Endothelial cell of umbilical vein (primary cell): ENCODE measurements around the gene ATP6V1B1. TPM values are rescaled to one million over a fixed set of nuclear protein-coding genes. Genes with fewer than 3 reads are reported as not detected.

ENCODE experiments used
- BruUV-seq: library from RNA; stranded (reverse); fragments of 400-500 nt; replicated peaks from 2 replicates; lab custom pipeline; 2021; lab: Mats Ljungman, UMichigan
- CTCF ChIA-PET: fragments of 300-600, 350-600 bp; sonication (Branson Sonifier 250); formaldehyde crosslinking; loops from one replicate; lab custom pipeline; 2021; ENCODE audit warnings: antibody characterized with exemption, inconsistent platforms; lab: Charles Lee
- POLR2A ChIA-PET: fragments of 300-600, 350-600 bp; sonication (Branson Sonifier 250); formaldehyde crosslinking; loops from one replicate; lab custom pipeline; 2021; ENCODE audit warnings: antibody characterized with exemption, inconsistent platforms; lab: Charles Lee
- DNase-seq: peaks from one replicate; pipeline ENCODE4 v3.0.0-alpha.2; 2011; ENCODE audit warnings: low read depth, low spot score
- FAIRE-seq: peaks from 2 replicates; lab custom pipeline; 2011; peaks lifted over from hg19 to GRCh38; lab: Jason Lieb, UNC
- H2AFZ ChIP-seq: 2 replicates; pipeline ENCODE4 v1.6.0; 2012; ENCODE audit warnings: low read depth, low read length, control low read depth, inconsistent platforms
- H3K27ac ChIP-seq: 2 replicates; pipeline ENCODE4 v1.5.1; 2011; ENCODE audit warnings: low read depth, mild to moderate bottlenecking, control low read depth, low read length, moderate library complexity; ENCODE audit not compliant: insufficient read depth
- H3K27me3 ChIP-seq, 2 experiments: 2 replicates each; pipeline versions ENCODE4 v1.6.0 to v1.6.1; 2011; ENCODE audit warnings: low read length in 2 of 2, mixed read lengths in 1 of 2; ENCODE audit not compliant: control insufficient read depth in 2 of 2, insufficient read depth in 2 of 2
- H3K36me3 ChIP-seq, 2 experiments: 2 replicates in 1 of 2; 3 replicates in 1 of 2; pipeline ENCODE4 v1.5.1; 2011; ENCODE audit warnings: low read length in 2 of 2, mild to moderate bottlenecking in 1 of 2, moderate library complexity in 1 of 2; ENCODE audit not compliant: control insufficient read depth in 2 of 2, insufficient read depth in 2 of 2; ENCODE audit errors: extremely low read depth in 1 of 2
- H3K4me1 ChIP-seq: 3 replicates; pipeline ENCODE4 v1.5.1; 2011; ENCODE audit warnings: mild to moderate bottlenecking, low read length; ENCODE audit not compliant: control insufficient read depth, insufficient read depth; ENCODE audit errors: extremely low read depth
- H3K4me2 ChIP-seq: 2 replicates; pipeline ENCODE4 v1.6.1; 2011; ENCODE audit warnings: low read length, control low read depth, mixed read lengths; ENCODE audit not compliant: insufficient read depth
- H3K4me3 ChIP-seq, 3 experiments: fragments of 200-600 bp in 1 of 3; sonication (generic), shearing (Covaris generic) in 1 of 3; replicated peaks in 1 of 3; 2 replicates each; pipeline ENCODE4 v1.5.1; 2011 to 2016; ENCODE audit warnings: control low read depth in 3 of 3, low read length in 3 of 3, mild to moderate bottlenecking in 2 of 3, inconsistent platforms in 1 of 3, low read depth in 1 of 3, moderate library complexity in 1 of 3; ENCODE audit not compliant: insufficient read depth in 1 of 3
- H3K79me2 ChIP-seq: 2 replicates; pipeline ENCODE4 v1.6.0; 2012; ENCODE audit warnings: low read length, inconsistent platforms; ENCODE audit not compliant: control insufficient read depth, insufficient read depth
- H3K9ac ChIP-seq: replicated peaks from 2 replicates; pipeline ENCODE3; 2011; ENCODE audit warnings: low read length, control low read depth; ENCODE audit not compliant: insufficient read depth; ENCODE audit errors: extremely low read depth
- H3K9me1 ChIP-seq: replicated peaks from 3 replicates; pipeline ENCODE4 v1.6.0; 2011; ENCODE audit warnings: mild to moderate bottlenecking, low read length; ENCODE audit not compliant: control insufficient read depth, insufficient read depth; ENCODE audit errors: extremely low read depth
- H3K9me3 ChIP-seq: replicated peaks from 2 replicates; pipeline ENCODE4 v1.5.1; 2012; ENCODE audit warnings: low read length, inconsistent platforms; ENCODE audit not compliant: control insufficient read depth, insufficient read depth
- H4K20me1 ChIP-seq: replicated peaks from 2 replicates; pipeline ENCODE3; 2011; ENCODE audit warnings: mild to moderate bottlenecking, low read length; ENCODE audit not compliant: control insufficient read depth, insufficient read depth; ENCODE audit errors: extremely low read depth
- CTCF ChIP-seq, 2 donors: IDR thresholded peaks; 1 replicate in 1 of 2; 2 replicates in 1 of 2; pipeline ENCODE4 v1.5.1; 2011; ENCODE audit warnings: low read length in 2 of 2, mild to moderate bottlenecking in 2 of 2, moderate library complexity in 2 of 2, control low read depth in 1 of 2, inconsistent platforms in 1 of 2, low read depth in 1 of 2; ENCODE audit not compliant: insufficient read depth in 1 of 2; ENCODE audit errors: extremely low read depth in 1 of 2
- EZH2 ChIP-seq: IDR thresholded peaks from 2 replicates; pipeline ENCODE4 v1.6.1; 2012; ENCODE audit warnings: borderline replicate concordance, low read depth, mild to moderate bottlenecking, moderate library complexity, low read length, inconsistent platforms; ENCODE audit not compliant: severe bottlenecking
- FOS ChIP-seq: IDR thresholded peaks from 2 replicates; pipeline ENCODE4 v1.6.1; 2011; ENCODE audit warnings: mild to moderate bottlenecking, low read length, moderate library complexity, borderline replicate concordance; ENCODE audit not compliant: insufficient read depth
- GATA2 ChIP-seq: IDR thresholded peaks from 2 replicates; pipeline ENCODE4 v1.7.0; 2011; ENCODE audit warnings: low read depth, mild to moderate bottlenecking, moderate library complexity, mixed read lengths, low read length; ENCODE audit not compliant: insufficient read length, insufficient read depth
- JUN ChIP-seq: IDR thresholded peaks from 2 replicates; pipeline ENCODE4 v1.6.1; 2011; ENCODE audit warnings: borderline replicate concordance, low read depth; ENCODE audit not compliant: insufficient read length, insufficient read depth
- MAX ChIP-seq: IDR thresholded peaks from 2 replicates; pipeline ENCODE4 v1.6.1; 2011; ENCODE audit not compliant: insufficient read depth, insufficient read length
- MYC ChIP-seq: IDR thresholded peaks from one replicate; pipeline ENCODE4 v1.6.1; 2011; ENCODE audit warnings: mild to moderate bottlenecking, low read depth, low read length
- POLR2A ChIP-seq: IDR thresholded peaks from 2 replicates; pipeline ENCODE4 v1.6.1; 2012; ENCODE audit warnings: low read depth, mild to moderate bottlenecking, control low read depth, low read length
- POLR2AphosphoS5 ChIP-seq: IDR thresholded peaks from 2 replicates; pipeline ENCODE4 v1.6.1; 2012; ENCODE audit warnings: low read depth, mild to moderate bottlenecking, control low read depth, low read length, moderate library complexity; ENCODE audit not compliant: insufficient read depth
- dilution Hi-C: fragments of 300-500 bp; cut with MboI; formaldehyde crosslinking; loops from one replicate; pipeline ENCODE4 v1.15.0; 2019; ENCODE audit warnings: low sequenced_read_pairs; ENCODE audit not compliant: extremely low pct_ligation_motif_present
- intact Hi-C: fragments of 100-400 bp; cut with micrococcal nuclease; formaldehyde crosslinking; loops from one replicate; pipeline ENCODE4 v1.10.0; 2022
- polyA plus RNA-seq, 4 experiments: library from polyadenylated mRNA; depleted of rRNA in 3 of 4; stranded (reverse) in 3 of 4; unstranded in 1 of 4; fragments of >200 nt; gene quantifications; 2 replicates each; pipeline versions ENCODE4 v1.2.1 to v1.2.3, GENCODE V29; 2011 to 2012; ENCODE audit warnings: missing spikeins in 1 of 4
- total RNA-seq: library from RNA; stranded (reverse); gene quantifications from 2 replicates; pipeline ENCODE4 v1.2.3, GENCODE V29; 2021

The ATP6V1B1 gene
- total and polyA plus RNA-seq, 2 donors (not counting 3 experiments of a cell fraction or from before 2014, with no cell fraction given) = 0.77 TPM; not detected in 1

GRCh38 chr2:70944111-70944690 lies 8.5 kb downstream of the ATP6V1B1 start:
- CTCF ChIA-PET = interaction anchor here (0.9 to 5.8 kb wide), 3 partner anchors 24 to 155 kb away, joined by 3 to 328 read pairs (median 4); partner anchors contain the start of gene FIGLA
- intact Hi-C loops = no loop called here
- no peaks in the 10 kb centered on the region for H4K20me1 ChIP-seq

More at GRCh38 chr2:70944111-70944690, 8.5 kb downstream of the ATP6V1B1 start:
- Histone ChIP-seq H3K79me2 (no peaks in the 10 kb centered on the region), H3K9me3 (no peaks in the 10 kb centered on the region), H3K9ac (no peak overlapping the region), H2AFZ (no peak overlapping the region), H3K4me2 (no peak overlapping the region), H3K4me1 (peaks cover 13% of the 10 kb centered on the region), H3K36me3 (no peaks in the 10 kb centered on the region), H3K9me1 (no peaks in the 10 kb centered on the region), H3K27ac (no peak overlapping the region), H3K4me3 (no peak overlapping the region), H3K27me3 (no peaks in the 10 kb centered on the region)
- TF ChIP-seq GATA2 (no peak), EZH2 (no peak), CTCF (IDR thresholded peaks at IDR 0.05; ENCODE audit: extremely low read depth in 1 of 2, insufficient read depth in 1 of 2, low read depth in 1 of 2, low read length in 2 of 2) (no peak), JUN (no peak), POLR2AphosphoS5 (no peak), MAX (no peak), POLR2A (no peak), MYC (no peak), FOS (no peak)
- dilution Hi-C loops = no loop called here
- POLR2A ChIA-PET = no interaction called here
- DNase-seq = no peak
- BruUV-seq = no TSS peak
- FAIRE-seq = no peak
